SKM-1 (cell line): ENCODE results near the gene SLC35E4.
"Not testable (repeated sequence)": the region's sequence is repeated elsewhere in the genome, so short reads cannot be mapped to it uniquely, and the experiment has no call there.

Source experiments
- DNase-seq: peaks from one replicate; lab custom pipeline; 2025; ENCODE audit not compliant: unreplicated experiment; lab: John Stamatoyannopoulos, UW

SLC35E4 gene

DNA sequence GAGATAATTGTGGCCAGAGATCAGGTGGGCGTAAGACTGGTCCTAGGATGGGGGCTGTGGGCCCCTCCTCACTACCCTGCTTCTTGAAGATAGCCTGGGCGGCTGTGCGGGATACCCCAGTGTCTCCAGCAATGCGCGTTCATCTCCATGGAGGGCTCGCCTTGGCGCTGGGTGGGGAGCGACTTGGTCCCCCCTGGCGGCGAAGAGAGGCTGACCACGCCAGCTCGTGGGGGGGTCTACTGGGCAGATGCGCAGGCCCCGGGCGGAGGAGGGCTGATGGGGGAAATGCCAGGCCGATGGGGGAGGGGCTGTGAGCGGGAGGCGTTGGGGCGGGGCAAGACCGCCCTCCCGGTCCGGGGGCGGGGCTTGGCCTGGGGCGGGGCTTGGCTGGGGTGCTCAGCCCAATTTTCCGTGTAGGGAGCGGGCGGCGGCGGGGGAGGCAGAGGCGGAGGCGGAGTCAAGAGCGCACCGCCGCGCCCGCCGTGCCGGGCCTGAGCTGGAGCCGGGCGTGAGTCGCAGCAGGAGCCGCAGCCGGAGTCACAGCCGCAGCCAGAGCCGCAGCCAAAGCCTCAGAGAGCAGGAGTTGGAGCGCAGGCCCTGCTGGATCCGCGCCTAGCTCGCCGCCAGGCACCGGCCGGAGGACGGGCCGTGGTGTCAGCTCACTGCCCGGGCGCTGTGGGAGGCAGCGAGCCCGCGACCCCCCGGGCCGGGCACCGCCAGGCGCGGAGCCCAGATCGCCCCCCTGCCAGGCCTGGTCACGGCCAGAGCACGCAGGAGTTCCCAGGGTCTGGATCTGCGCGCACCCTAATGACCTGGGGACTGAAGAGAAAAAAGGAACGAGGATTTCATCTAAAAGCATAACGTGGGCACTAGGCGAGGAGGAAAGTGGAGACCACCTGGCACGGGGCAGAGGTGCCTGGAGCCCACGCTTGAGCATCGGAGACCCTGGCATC, at the start of gene SLC35E4:
Gene SLC35E4 (plus strand): TSS at position 509 of the 953 bp plus-strand sequence. CDS start 670 bp downstream, outside the sequence.
- DNase-seq = peak; percentile 78

GRCh38 chr22:30586414-30586813, 49.2 kb upstream of the SLC35E4 start:
- no peak for DNase-seq

DNA sequence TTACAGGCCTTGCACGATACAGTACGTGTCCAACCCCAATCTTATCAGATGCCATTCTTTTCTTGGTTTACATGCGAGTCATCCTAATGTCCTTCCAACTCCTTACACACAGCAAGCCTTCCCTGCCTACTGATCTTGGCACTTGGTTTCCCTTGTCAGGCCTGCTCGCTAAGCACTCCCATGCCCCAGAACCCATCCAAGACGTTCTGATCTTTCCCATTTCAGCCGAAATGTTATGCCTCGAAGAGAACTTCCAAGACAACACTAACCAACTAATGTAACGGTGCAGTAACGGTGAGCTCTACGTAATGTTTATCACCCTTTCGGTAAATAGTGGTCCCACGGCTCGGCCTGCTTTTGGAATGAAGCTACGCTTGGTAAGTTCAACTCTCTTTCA, 44.4 kb upstream of the SLC35E4 start:
- DNase-seq = no peak

- DNase-seq = peak; percentile 97
These were observed 43.8 kb upstream of the SLC35E4 start, which contains the start of gene PES1 for GRCh38 chr22:30591588-30592359. PES1 (minus strand) TSS chr22:30591910; CDS start chr22:30591833, 77 bp downstream.

- DNase-seq = not testable (repeated sequence)
These were observed 43.2 kb upstream of the SLC35E4 start for GRCh38 chr22:30592360-30592713.

DNA sequence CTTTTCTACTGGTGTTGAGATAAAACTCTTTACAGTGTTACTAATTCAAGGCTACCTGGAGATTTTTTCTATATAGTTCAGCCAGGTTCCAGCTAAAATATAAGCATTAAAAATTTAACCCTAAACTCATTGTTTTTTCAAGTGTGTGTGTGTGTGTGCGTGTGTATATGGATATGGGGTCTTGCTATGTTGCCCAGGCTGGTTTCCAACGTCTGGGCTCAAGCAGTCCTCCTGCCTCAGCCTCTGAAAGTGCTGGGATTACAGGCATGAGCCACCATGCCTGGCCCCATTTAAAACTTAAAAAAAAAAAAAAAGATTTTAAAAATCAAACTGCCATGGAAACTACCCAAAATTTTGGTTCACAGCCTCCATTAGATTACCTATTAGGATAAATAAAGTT, 39.4 kb upstream of the SLC35E4 start:
- DNase-seq = no peak

- DNase-seq = no peak
These were observed 38.7 kb upstream of the SLC35E4 start for GRCh38 chr22:30596886-30597285.

- no peak for DNase-seq
These were observed 36.6 kb upstream of the SLC35E4 start for GRCh38 chr22:30598986-30599385.

GRCh38 chr22:30600921-30601320, 34.7 kb upstream of the SLC35E4 start:
- DNase-seq = peak; percentile 58

GRCh38 chr22:30601464-30601863, 34.1 kb upstream of the SLC35E4 start:
- no peak for DNase-seq

GRCh38 chr22:30602049-30602448, 33.5 kb upstream of the SLC35E4 start:
- DNase-seq = peak; percentile 62

DNA sequence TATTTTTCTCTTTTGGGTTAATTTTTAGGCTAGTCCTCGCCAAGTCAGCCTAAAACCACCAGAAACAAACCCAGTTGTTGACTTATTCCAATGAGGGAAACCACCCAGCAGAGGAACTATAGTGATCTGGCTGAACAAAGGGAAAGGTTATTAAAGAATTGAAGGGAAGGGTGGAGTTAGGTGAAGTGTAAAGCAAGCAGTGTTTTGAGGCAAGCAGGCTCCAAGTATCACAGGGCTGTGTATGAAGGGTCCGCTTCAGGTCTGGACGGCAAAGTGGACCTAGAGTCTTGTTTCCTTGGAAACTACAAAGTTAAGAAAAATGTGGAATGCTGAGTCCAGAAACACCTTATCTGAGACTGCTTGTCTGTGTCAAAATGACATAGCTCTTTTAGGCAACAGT, 31.8 kb upstream of the SLC35E4 start:
- no peak for DNase-seq

DNA sequence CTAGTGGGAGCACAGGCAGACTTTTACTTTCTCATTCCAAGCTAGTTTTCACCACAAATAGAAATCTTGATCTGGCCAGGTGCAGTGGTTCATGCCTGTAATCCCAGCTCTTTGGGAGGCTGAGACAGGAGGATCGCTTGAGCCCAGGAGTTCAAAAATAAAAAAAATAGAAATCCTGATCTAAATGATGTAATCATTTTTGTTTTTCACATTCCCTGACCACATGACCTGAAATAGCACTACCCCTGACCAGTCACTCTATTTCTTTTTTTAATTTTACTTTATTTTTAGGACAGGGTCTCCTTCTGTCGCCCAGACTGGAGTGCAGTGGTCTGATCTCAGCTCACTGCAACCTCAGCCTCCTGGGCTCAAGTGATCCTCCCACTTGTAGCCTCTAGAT, 30.9 kb upstream of the SLC35E4 start:
- DNase-seq = no peak

- peak; percentile 64 for DNase-seq
These were observed 30.0 kb upstream of the SLC35E4 start for GRCh38 chr22:30605449-30606110.

GRCh38 chr22:30606455-30607299, 28.9 kb upstream of the SLC35E4 start, which contains the start of gene TCN2:
TCN2 (plus strand) TSS chr22:30607174; CDS start chr22:30607332, 158 bp downstream.
- peak; percentile 70 for DNase-seq

DNA sequence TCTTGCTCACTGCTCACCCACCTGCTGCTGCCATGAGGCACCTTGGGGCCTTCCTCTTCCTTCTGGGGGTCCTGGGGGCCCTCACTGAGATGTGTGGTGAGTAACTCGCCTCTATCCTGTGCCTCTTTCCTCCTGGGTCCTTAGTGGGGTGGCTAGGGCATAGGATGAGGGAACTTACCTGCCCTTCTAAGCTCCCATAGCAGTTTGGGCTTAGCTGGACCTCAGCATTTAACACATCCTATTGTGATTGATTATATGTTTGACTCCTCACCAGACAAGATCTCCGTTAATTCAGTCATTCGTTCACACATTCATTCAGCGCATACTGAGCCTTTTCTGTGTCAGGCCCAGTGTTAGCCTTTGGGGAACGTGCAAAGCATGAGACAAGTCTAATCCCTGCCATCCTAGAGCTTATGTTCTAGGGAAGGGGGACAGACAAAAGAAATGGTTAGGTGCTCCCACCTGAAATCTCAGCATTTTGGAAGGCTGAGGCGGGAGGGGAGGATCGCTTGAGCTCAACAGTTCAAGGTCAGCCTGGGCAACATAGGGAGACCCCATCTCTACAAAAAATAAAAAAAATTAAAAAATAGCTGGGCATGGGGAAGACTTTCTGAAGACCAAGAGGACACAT, 28.2 kb upstream of the SLC35E4 start:
- no peak for DNase-seq

DNA sequence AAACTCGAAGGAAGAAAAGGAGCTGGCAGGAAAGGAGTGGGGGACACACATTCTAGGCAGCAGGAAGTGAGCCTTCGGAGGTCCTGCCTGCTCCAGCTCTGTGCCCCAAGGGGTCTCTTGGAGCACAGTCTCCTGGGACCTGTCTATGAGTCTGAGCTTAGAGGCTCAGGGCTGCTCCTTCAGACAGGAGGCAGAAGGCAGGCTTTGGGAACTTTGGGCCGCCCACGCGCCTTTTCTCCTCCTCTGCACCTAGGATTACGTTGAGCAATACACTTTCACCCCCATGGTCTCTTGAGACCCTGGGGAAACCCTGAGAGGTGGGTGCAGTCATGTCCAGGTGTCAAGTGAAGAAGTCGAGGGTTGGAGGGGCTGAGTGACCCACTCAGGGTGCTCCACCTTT, 27.6 kb upstream of the SLC35E4 start:
- no peak for DNase-seq

- DNase-seq = peak; percentile 71
These were observed 26.1 kb upstream of the SLC35E4 start for GRCh38 chr22:30609260-30610185.

- DNase-seq = no peak
These were observed 25.3 kb upstream of the SLC35E4 start for GRCh38 chr22:30610299-30610698.
